ENCODE data around the gene PRKRA. TPM values are rescaled to one million over a fixed set of nuclear protein-coding genes. Genes with fewer than 3 reads are reported as not detected.
A peak's percentile ranks its signal among the peaks of the same experiment; 100 is the strongest.

Gene PRKRA
- total and polyA plus RNA-seq, 9 of the 15 experiments (the other 6 are each of a cell fraction or from before 2014, with no cell fraction given): 14.1 to 78.1 (median 52.3) TPM

GRCh38 chr2:178414266-178415247, 36.4 kb downstream of the PRKRA start (continued):
- no peak; the same call in 1 of the 2 replicates for TF ChIP-seq TFE3 (CRISPR knock-in tag; IDR thresholded peaks at IDR 0.05)
- no peak for TF ChIP-seq ZNF507 (tag; conservative IDR thresholded peaks at IDR 0.05)
- TF ChIP-seq FUS (optimal IDR thresholded peaks at IDR 0.05; ENCODE audit: low read depth, low read length): no peak
- TF ChIP-seq ILF3 (IDR thresholded peaks at IDR 0.05; ENCODE audit: borderline replicate concordance): 0 out of 2 replicates have a peak, but pooled peaks have one; percentile 11
- TF ChIP-seq ZC3H11A (IDR thresholded peaks at IDR 0.05; ENCODE audit: low read depth, low read length): peak; percentile 93
- TF ChIP-seq NR2F6 (CRISPR knock-in tag; IDR thresholded peaks at IDR 0.05): no peak
- TF ChIP-seq ELK1 (CRISPR knock-in tag; IDR thresholded peaks at IDR 0.05): no peak
- no peak for TF ChIP-seq TFAM (CRISPR knock-in tag; conservative IDR thresholded peaks at IDR 0.05)
- TF ChIP-seq ZNF668 (CRISPR knock-in tag; IDR thresholded peaks at IDR 0.05): no peak; the same call in 1 of the 2 replicates
- no peak for TF ChIP-seq MXI1 (IDR thresholded peaks at IDR 0.05; ENCODE audit: low read depth, low read length)
- TF ChIP-seq KLF1 (tag; IDR thresholded peaks at IDR 0.05): no peak
- no peak for TF ChIP-seq THAP7 (CRISPR knock-in tag; IDR thresholded peaks at IDR 0.05)
- peak; percentile 65; the same call in 1 of the 2 replicates for TF ChIP-seq POLR2H (tag; IDR thresholded peaks at IDR 0.05; ENCODE audit: low read depth)
- TF ChIP-seq SMARCA4 (IDR thresholded peaks at IDR 0.05): no peak; the same call in 1 of the 2 replicates
- TF ChIP-seq RB1 (IDR thresholded peaks at IDR 0.05; ENCODE audit: low read depth): peak; percentile 99
- no peak for TF ChIP-seq FOXJ3 (CRISPR knock-in tag; IDR thresholded peaks at IDR 0.05)
- TF ChIP-seq PTTG1 (tag; IDR thresholded peaks at IDR 0.05; ENCODE audit: low read depth): no peak
- TF ChIP-seq WHSC1 (IDR thresholded peaks at IDR 0.05; ENCODE audit: low read length): no peak
- TF ChIP-seq ILK (tag; IDR thresholded peaks at IDR 0.05; ENCODE audit: borderline replicate concordance, low read depth): no peak
- TF ChIP-seq MBD1 (CRISPR knock-in tag; IDR thresholded peaks at IDR 0.05): peak; percentile 55; the same call in 1 of the 2 replicates
- TF ChIP-seq HDAC8 (tag; IDR thresholded peaks at IDR 0.05): no peak

Data from K562 (cell line).